LHCN-M2 (cell line): ENCODE data around the gene DBNL. TPM values are rescaled to one million over a fixed set of nuclear protein-coding genes. Genes with fewer than 3 reads are reported as not detected.

Experiments used
- DNase-seq: peaks from one replicate; pipeline ENCODE4 v3.0.0-alpha.2; 2012; ENCODE audit warnings: low read depth
- total RNA-seq: library from RNA; depleted of rRNA; stranded (reverse); fragments of >200 nt; gene quantifications from 2 replicates; pipeline ENCODE4 v1.2.3, GENCODE V29; 2014

DBNL gene
- total RNA-seq, 1 experiment from 2014 or later: 226 TPM

GRCh38 chr7:44077061-44077460 lies 32.6 kb downstream of the DBNL start:
- no peak for DNase-seq

- DNase-seq: no peak
Observed at GRCh38 chr7:44077681-44078091, 33.2 kb downstream of the DBNL start.

GRCh38 chr7:44078521-44078920 lies 34.0 kb downstream of the DBNL start:
- DNase-seq: no peak

- DNase-seq: no peak
Observed at GRCh38 chr7:44079331-44080021, 35.0 kb downstream of the DBNL start.

GRCh38 chr7:44080118-44080517 lies 35.6 kb downstream of the DBNL start:
- DNase-seq: no peak

GRCh38 chr7:44080686-44081265 lies 36.3 kb downstream of the DBNL start:
- DNase-seq: no peak

- no peak for DNase-seq
Observed at GRCh38 chr7:44081266-44081748, 36.8 kb downstream of the DBNL start.

- DNase-seq: peak; percentile 100
Observed at GRCh38 chr7:44082541-44083207, 38.2 kb downstream of the DBNL start.

GRCh38 chr7:44083796-44084195 lies 39.3 kb downstream of the DBNL start:
- DNase-seq: no peak

- no peak for DNase-seq
Observed at GRCh38 chr7:44084701-44085100, 40.2 kb downstream of the DBNL start.

- no peak for DNase-seq
Observed at GRCh38 chr7:44085546-44085945, 41.0 kb downstream of the DBNL start.

- no peak for DNase-seq
Observed at GRCh38 chr7:44086627-44087026, 42.1 kb downstream of the DBNL start.

GRCh38 chr7:44087911-44088838 lies 43.7 kb downstream of the DBNL start:
- DNase-seq: peak; percentile 85

GRCh38 chr7:44093102-44093641 lies 48.7 kb downstream of the DBNL start:
- no peak for DNase-seq

GRCh38 chr7:44094365-44094764 lies 49.9 kb downstream of the DBNL start:
- DNase-seq: no peak

GRCh38 chr7:44094883-44095592 lies 50.5 kb downstream of the DBNL start:
- no peak for DNase-seq

- no peak for DNase-seq
Observed at GRCh38 chr7:44095781-44096180, 51.3 kb downstream of the DBNL start.

- no peak for DNase-seq
Observed at GRCh38 chr7:44096326-44096881, 51.9 kb downstream of the DBNL start.

- DNase-seq: peak; percentile 71
Observed at GRCh38 chr7:44097064-44097932, 52.8 kb downstream of the DBNL start.
